ENCODE measurements around the gene NPAS3.

- TF ChIP-seq CHD2 (IDR thresholded peaks at IDR 0.05; ENCODE audit: low read length, partially characterized antibody) (no peak), TP53 (CRISPR knock-in tag; IDR thresholded peaks at IDR 0.05) (no peak), CTCF (IDR thresholded peaks at IDR 0.05) (no peak)
Observed at GRCh38 chr14:32932302-32932913, 6.3 kb upstream of the NPAS3 start.

Data from A549 (cell line).